ENCODE data around the gene THRB.

THRB gene

GRCh38 chr3:24299806-24300626, 194.6 kb downstream of the THRB start:
- no peaks in the 10 kb centered on the region for H3K36me3 ChIP-seq
- DNase-seq = no peak
- H3K4me3 ChIP-seq (ENCODE audit: low read depth, low read length) = no peak overlapping the region
- H3K4me1 ChIP-seq = no peaks in the 10 kb centered on the region
- no peaks in the 10 kb centered on the region for H3K9me3 ChIP-seq
- H3K27me3 ChIP-seq = no peaks in the 10 kb centered on the region
- TF ChIP-seq CTCF (IDR thresholded peaks at IDR 0.05; ENCODE audit: low read depth, low read length) = no peak

- Histone ChIP-seq H3K4me3 (ENCODE audit: low read depth, low read length) (no peak overlapping the region), H3K9me3 (no peaks in the 10 kb centered on the region), H3K4me1 (no peaks in the 10 kb centered on the region), H3K36me3 (no peaks in the 10 kb centered on the region), H3K27me3 (no peaks in the 10 kb centered on the region)
- DNase-seq = no peak
- no peak for TF ChIP-seq CTCF (IDR thresholded peaks at IDR 0.05; ENCODE audit: low read depth, low read length)
These were observed 195.3 kb downstream of the THRB start for GRCh38 chr3:24299246-24299805.

- Histone ChIP-seq H3K4me1 (no peaks in the 10 kb centered on the region), H3K36me3 (no peaks in the 10 kb centered on the region), H3K27me3 (no peaks in the 10 kb centered on the region), H3K4me3 (ENCODE audit: low read depth, low read length) (no peak overlapping the region), H3K9me3 (no peaks in the 10 kb centered on the region)
- TF ChIP-seq CTCF (IDR thresholded peaks at IDR 0.05; ENCODE audit: low read depth, low read length) = no peak
- DNase-seq = no peak
These were observed 198.0 kb downstream of the THRB start for GRCh38 chr3:24296441-24297205.

- Histone ChIP-seq H3K9me3 (no peaks in the 10 kb centered on the region), H3K36me3 (no peaks in the 10 kb centered on the region), H3K27me3 (no peaks in the 10 kb centered on the region), H3K4me1 (no peaks in the 10 kb centered on the region), H3K4me3 (ENCODE audit: low read depth, low read length) (no peak overlapping the region)
- no peak for DNase-seq
- TF ChIP-seq CTCF (IDR thresholded peaks at IDR 0.05; ENCODE audit: low read depth, low read length) = no peak
These were observed 200.5 kb downstream of the THRB start for GRCh38 chr3:24294150-24294549.

GRCh38 chr3:24291646-24292045, 203.0 kb downstream of the THRB start:
- DNase-seq = no peak
- Histone ChIP-seq H3K9me3 (no peaks in the 10 kb centered on the region), H3K36me3 (no peaks in the 10 kb centered on the region), H3K4me3 (ENCODE audit: low read depth, low read length) (no peak overlapping the region), H3K27me3 (no peaks in the 10 kb centered on the region), H3K4me1 (no peaks in the 10 kb centered on the region)
- TF ChIP-seq CTCF (IDR thresholded peaks at IDR 0.05; ENCODE audit: low read depth, low read length) = no peak

Measured in BE2C (cell line).